A549 treated with ZK216348 at 1 μM for 4 hours (cell line): ENCODE results near the gene HCN3. TPM values are rescaled to one million over a fixed set of nuclear protein-coding genes. Genes with fewer than 3 reads are reported as not detected.

Experiments used
- total RNA-seq: library from RNA; stranded (reverse); fragments of 200-300 nt; extraction: Qiagen RNA extraction; gene quantifications from 5 replicates; pipeline ENCODE4 v1.2.3, GENCODE V29; 2022; ENCODE audit warnings: low read depth

The HCN3 gene
- total RNA-seq = 2.0 to 6.6 TPM (median 5.5 TPM) in 5 replicates

GRCh38 chr1:155277070-155277901 lies at the start of gene HCN3:
HCN3 (plus strand) TSS chr1:155277463; CDS start chr1:155277591, 128 bp downstream.

GRCh38 chr1:155255243-155256007 lies 21.8 kb upstream of the HCN3 start, which contains the start of gene ENTREP3:
ENTREP3 (minus strand) TSS chr1:155255483; CDS start chr1:155254877, 606 bp downstream.

GRCh38 chr1:155261852-155262673 lies 15.2 kb upstream of the HCN3 start, which contains the start of gene SCAMP3:
SCAMP3 (minus strand) TSS chr1:155262360; CDS start chr1:155262151, 209 bp downstream.

GRCh38 chr1:155273343-155274245 lies 3.7 kb upstream of the HCN3 start, which contains the start of gene CLK2:
CLK2 (minus strand) TSS chr1:155273504; CDS start chr1:155270977, 2,527 bp downstream.

GRCh38 chr1:155301342-155301841 lies 24.1 kb downstream of the HCN3 start, which contains the start of gene PKLR:
PKLR (minus strand) TSS chr1:155301438; CDS start chr1:155301395, 43 bp downstream.

GRCh38 chr1:155308493-155309422 lies 31.5 kb downstream of the HCN3 start, which contains the start of gene FDPS:
FDPS (plus strand) TSS chr1:155308866; CDS start chr1:155309790, 924 bp downstream.

GRCh38 chr1:155320661-155321617 lies 43.7 kb downstream of the HCN3 start, which contains the start of gene RUSC1:
RUSC1 (plus strand) TSS chr1:155320894; CDS start chr1:155321774, 880 bp downstream.

Other genes starting within 250 kb of the HCN3 start
- 0.47 to 0.72 TPM (median 0.64 TPM) in 4 of 5 replicates, not detected in the other for gene DCST2, start 243.7 kb upstream of the HCN3 start, total RNA-seq
- gene DCST1, start 243.6 kb upstream of the HCN3 start, total RNA-seq = not detected in 5 replicates
- gene ADAM15, start 226.1 kb upstream of the HCN3 start, total RNA-seq = 43.4 to 105 TPM (median 89.4 TPM) in 5 replicates
- gene EFNA4, start 213.7 kb upstream of the HCN3 start, total RNA-seq = 7.5 to 11.6 TPM (median 10.4 TPM) in 5 replicates
- gene EFNA3, start 198.6 kb upstream of the HCN3 start, total RNA-seq = 5.0 to 6.2 TPM (median 5.8 TPM) in 5 replicates
- 25.9 to 37.5 TPM (median 31.4 TPM) in 5 replicates for gene EFNA1, start 149.6 kb upstream of the HCN3 start, total RNA-seq
- gene SLC50A1, start 141.6 kb upstream of the HCN3 start, total RNA-seq = 30.3 to 36.9 TPM (median 34.9 TPM) in 5 replicates
- 48.3 to 103 TPM (median 102 TPM) in 5 replicates for gene DPM3, start 136.9 kb upstream of the HCN3 start, total RNA-seq
- 165 to 271 TPM (median 248 TPM) in 5 replicates for gene KRTCAP2, start 104.2 kb upstream of the HCN3 start, total RNA-seq
- gene TRIM46, start 103.6 kb upstream of the HCN3 start, total RNA-seq = 1.0 to 3.1 TPM (median 1.8 TPM) in 5 replicates
- 6.7 to 10.8 TPM (median 9.2 TPM) in 5 replicates for gene THBS3, start 69.6 kb upstream of the HCN3 start, total RNA-seq
- gene MTX1, start 68.8 kb upstream of the HCN3 start, total RNA-seq = 53.5 to 74.7 TPM (median 69.1 TPM) in 5 replicates
- gene ENTREP3, start 22.0 kb upstream of the HCN3 start, total RNA-seq = 20.0 to 40.0 TPM (median 36.8 TPM) in 5 replicates
- gene SCAMP3, start 15.1 kb upstream of the HCN3 start, total RNA-seq = 79.1 to 127 TPM (median 126 TPM) in 5 replicates
- 20.3 to 31.8 TPM (median 29.7 TPM) in 5 replicates for gene CLK2, start 4.0 kb upstream of the HCN3 start, total RNA-seq
- 0.07 TPM in 1 of 5 replicates, not detected in the others for gene PKLR, start 24.0 kb downstream of the HCN3 start, total RNA-seq
- gene FDPS, start 31.4 kb downstream of the HCN3 start, total RNA-seq = 159 to 192 TPM (median 173 TPM) in 5 replicates
- 31.4 to 61.5 TPM (median 56.9 TPM) in 5 replicates for gene RUSC1, start 43.4 kb downstream of the HCN3 start, total RNA-seq